LNCAP (cell line): ENCODE data around the gene EML6.

ENCODE experiments used
- CTCF ChIP-seq: fragments of 450-650 bp; IDR thresholded peaks from 2 replicates; pipeline ENCODE4 v1.5.1; 2017; ENCODE audit warnings: mild to moderate bottlenecking

The EML6 gene

GRCh38 chr2:54864727-54865126 lies 141.3 kb downstream of the EML6 start:
- TF ChIP-seq CTCF: no peak

GRCh38 chr2:54866179-54866578 lies 142.7 kb downstream of the EML6 start:
- no peak for TF ChIP-seq CTCF

- no peak for TF ChIP-seq CTCF
Observed at GRCh38 chr2:54866868-54867267, 143.4 kb downstream of the EML6 start.

GRCh38 chr2:54867457-54867856 lies 144.0 kb downstream of the EML6 start:
- no peak for TF ChIP-seq CTCF

GRCh38 chr2:54871457-54872107 lies 148.1 kb downstream of the EML6 start:
- no peak for TF ChIP-seq CTCF

GRCh38 chr2:54872780-54873179 lies 149.3 kb downstream of the EML6 start:
- no peak for TF ChIP-seq CTCF

- TF ChIP-seq CTCF: no peak
Observed at GRCh38 chr2:54876764-54877163, 153.3 kb downstream of the EML6 start.

GRCh38 chr2:54878182-54878581 lies 154.7 kb downstream of the EML6 start:
- TF ChIP-seq CTCF: no peak
